ENCODE measurements around the gene POLD2. TPM values are rescaled to one million over a fixed set of nuclear protein-coding genes. Genes with fewer than 3 reads are reported as not detected.

POLD2 gene
- total and polyA plus RNA-seq, 2 of the 8 experiments (the other 6 are each of a cell fraction or from before 2014, with no cell fraction given) = 148 to 214 TPM

DNA sequence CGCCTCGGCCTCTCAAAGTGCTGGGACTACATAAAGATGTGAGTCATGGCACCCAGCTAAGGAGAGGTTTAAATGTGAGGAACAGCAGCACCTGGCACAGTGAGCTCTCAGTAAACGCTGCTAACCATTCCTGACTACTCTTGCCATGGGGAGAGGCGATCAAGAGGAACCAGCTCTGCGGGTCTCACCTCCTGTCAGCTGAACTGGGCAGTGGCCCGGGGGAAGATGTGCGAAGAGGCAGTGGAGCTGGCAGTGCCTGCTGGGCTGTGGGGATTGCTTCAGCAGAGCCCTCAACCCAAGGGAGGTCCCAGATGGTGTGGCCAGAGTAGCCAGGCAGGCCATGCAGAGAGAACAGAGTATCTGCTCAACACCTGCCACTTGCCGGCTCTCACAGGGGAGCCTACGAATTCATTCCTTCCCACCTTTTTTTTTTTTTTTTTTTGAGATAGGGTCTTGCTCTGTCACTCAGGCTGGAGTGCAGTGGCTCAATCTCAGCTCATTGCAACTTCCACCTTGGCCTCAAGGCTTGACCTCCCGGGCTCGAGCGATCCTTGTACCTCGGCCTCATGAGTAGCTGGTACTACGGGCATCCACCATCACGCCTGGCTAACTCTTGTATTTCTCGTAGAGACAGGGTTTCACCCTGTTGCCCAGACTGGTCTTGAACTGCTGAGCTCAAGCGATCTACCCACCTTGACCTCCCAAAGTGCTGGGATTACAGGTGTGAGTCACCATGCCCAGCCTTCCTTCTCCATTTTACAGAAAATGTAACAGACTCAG, 47.9 kb downstream of the POLD2 start:
- H2BK5ac ChIP-seq (ENCODE audit: low read depth, low read length) = no peak overlapping the region
- H3K9me3 ChIP-seq (ENCODE audit: insufficient read depth in 2 of 2, low read depth in 1 of 2, low read length in 1 of 2) = no peaks in the 10 kb centered on the region
- no peaks in the 10 kb centered on the region for H3K79me1 ChIP-seq (ENCODE audit: low read depth, low read length)
- ChIA-PET CTCF (ENCODE audit: partially characterized antibody) (interaction anchor here (0.6 to 2.7 kb wide), 6 partner anchors 8 to 83 kb away, joined by 3 to 15 read pairs (median 3); no protein-coding TSS in a partner anchor), POLR2A (ENCODE audit: partially characterized antibody) (interaction anchor here (1.4 to 5.5 kb wide), 3 partner anchors 10 to 39 kb away, joined by 3 to 48 read pairs (median 3); partner anchors contain the start of gene PGAM2)
- WGBS, 2 experiments (ENCODE audit: extremely low coverage in 1 of 2, insufficient coverage in 1 of 2, insufficient read length in 1 of 2, insufficient replicate concordance in 2 of 2, low coverage in 1 of 2, low lambda C conversion rate in 2 of 2, missing lambda C conversion rate in 1 of 2) = 87% methylated on average over 17 of the region's 17 CpGs; no CpG with 5 or more reads in 1 of the 2 experiments
- no peak overlapping the region for H2BK120ac ChIP-seq (replicated peaks; ENCODE audit: low read depth, low read length)
- no peak overlapping the region for H3K18ac ChIP-seq (ENCODE audit: extremely low read depth, low read length)
- H3K36me3 ChIP-seq (ENCODE audit: control insufficient read depth in 2 of 4, insufficient read depth in 4 of 4, low read length in 3 of 4) = peaks cover 17 to 27% (median 18%) of the 10 kb centered on the region in 4 experiments
- no peak overlapping the region for H4K5ac ChIP-seq (ENCODE audit: insufficient read length, low read depth, low read length)
- no peak overlapping the region for H3K4ac ChIP-seq (replicated peaks; ENCODE audit: insufficient read length, low read depth, low read length)
- H3K27me3 ChIP-seq (replicated peaks in 1 of 4; ENCODE audit: control insufficient read depth in 3 of 4, extremely low read depth in 1 of 4, insufficient read depth in 3 of 4, low read length in 3 of 4) = no peaks in the 10 kb centered on the region
- H2BK12ac ChIP-seq (ENCODE audit: low read depth, low read length) = no peak overlapping the region
- H2AFZ ChIP-seq (ENCODE audit: low read length) = no peak overlapping the region
- H3K27ac ChIP-seq (ENCODE audit: low read depth, low read length) = no peak overlapping the region
- DNase-seq (ENCODE audit: low read depth in 1 of 2, low spot score in 2 of 2) (no peak), FAIRE-seq (no peak)
- H2BK15ac ChIP-seq (ENCODE audit: low read length) = no peak overlapping the region
- H2BK20ac ChIP-seq (ENCODE audit: low read length) = no peak overlapping the region
- H2AK5ac ChIP-seq (ENCODE audit: low read depth, low read length) = no peak overlapping the region
- H3K9ac ChIP-seq (replicated peaks in 1 of 4; ENCODE audit: extremely low read depth in 1 of 4, low read depth in 3 of 4, low read length in 3 of 4) = no peak overlapping the region
- no peak for TF ChIP-seq SP1 (IDR thresholded peaks at IDR 0.05; ENCODE audit: low read depth, low read length)
- TF ChIP-seq EGR1 (IDR thresholded peaks at IDR 0.05; ENCODE audit: borderline replicate concordance, low read depth, low read length) = no peak
- TF ChIP-seq BCL11A (IDR thresholded peaks at IDR 0.05; ENCODE audit: low read depth in 2 of 2, low read length in 2 of 2) = no peak
- no peak for TF ChIP-seq GABPA (IDR thresholded peaks at IDR 0.05; ENCODE audit: borderline replicate concordance, insufficient read depth, low read length)
- no peak for TF ChIP-seq GTF2F1 (IDR thresholded peaks at IDR 0.05; ENCODE audit: borderline replicate concordance, low read depth, low read length)
- no peak for TF ChIP-seq JUN (IDR thresholded peaks at IDR 0.05; ENCODE audit: low read depth, low read length)
- no peak for TF ChIP-seq SUZ12 (IDR thresholded peaks at IDR 0.05; ENCODE audit: low read length)
- no peaks in the 10 kb centered on the region for H3K23me2 ChIP-seq (ENCODE audit: low read depth, low read length)
- no peak overlapping the region for H4K91ac ChIP-seq (replicated peaks; ENCODE audit: insufficient read length, low read length)
- no peak overlapping the region for H3K4me2 ChIP-seq (ENCODE audit: insufficient read depth in 1 of 2, low read depth in 2 of 2, low read length in 2 of 2)
- H3K4me3 ChIP-seq (ENCODE audit: extremely low read depth in 1 of 4, insufficient read depth in 2 of 4, low read depth in 3 of 4, low read length in 4 of 4) = no peak overlapping the region
- H3K79me2 ChIP-seq (ENCODE audit: control insufficient read depth in 1 of 2, insufficient read depth in 2 of 2, low read length in 2 of 2) = no peaks in the 10 kb centered on the region
- H3K4me1 ChIP-seq (replicated peaks in 1 of 4; ENCODE audit: control insufficient read depth in 3 of 4, insufficient read depth in 4 of 4, low read length in 3 of 4) = no peaks in the 10 kb centered on the region
- no peak overlapping the region for H3K23ac ChIP-seq (ENCODE audit: insufficient read length)
- peaks cover 0 to 8% of the 10 kb centered on the region in 2 experiments for H4K20me1 ChIP-seq (replicated peaks in 1 of 2; ENCODE audit: control insufficient read depth in 1 of 2, insufficient read depth in 2 of 2, low read length in 2 of 2)
- H3K14ac ChIP-seq (ENCODE audit: insufficient read length) = no peak overlapping the region
- no peak overlapping the region for H3K56ac ChIP-seq (replicated peaks; ENCODE audit: insufficient read length, low read depth, low read length)
- H4K8ac ChIP-seq (ENCODE audit: extremely low read depth, insufficient read depth, low read length) = no peak overlapping the region

Data from H1 (cell line).